OCI-LY1 (cell line): ENCODE results near the gene GPR149.

Experiments
- H2AFZ ChIP-seq: fragments of 200-600 bp; sonication (generic), shearing (Covaris generic); 2 replicates; pipeline ENCODE4 v1.6.0; 2014; ENCODE audit warnings: antibody characterized with exemption, mild to moderate bottlenecking, low read length
- H3F3A ChIP-seq: fragments of 200-600 bp; sonication (generic), shearing (Covaris generic); 2 replicates; pipeline ENCODE4 v1.6.0; 2014; ENCODE audit warnings: mild to moderate bottlenecking, antibody characterized with exemption, low read length, moderate library complexity; ENCODE audit not compliant: insufficient read depth
- H3K27ac ChIP-seq: fragments of 200-600 bp; sonication (generic); 2 replicates; pipeline ENCODE4 v1.5.1; 2014; ENCODE audit warnings: low read length, mixed run types, mild to moderate bottlenecking, low read depth; ENCODE audit not compliant: poor library complexity, severe bottlenecking
- H3K27me3 ChIP-seq: fragments of 200-600 bp; sonication (generic); 2 replicates; pipeline ENCODE4 v1.6.0; 2014; ENCODE audit warnings: antibody characterized with exemption, mild to moderate bottlenecking, low read length, moderate library complexity; ENCODE audit not compliant: insufficient read depth
- H3K36me3 ChIP-seq: fragments of 200-600 bp; sonication (generic); 2 replicates; pipeline ENCODE4 v1.6.1; 2014; ENCODE audit warnings: mild to moderate bottlenecking, antibody characterized with exemption, low read length, moderate library complexity, mixed read lengths; ENCODE audit not compliant: insufficient read depth
- H3K4me1 ChIP-seq: fragments of 200-600 bp; sonication (generic); 2 replicates; pipeline ENCODE4 v1.5.1; 2014; ENCODE audit warnings: mild to moderate bottlenecking, low read length, moderate library complexity; ENCODE audit not compliant: insufficient read depth, severe bottlenecking
- H3K4me2 ChIP-seq: fragments of 200-600 bp; sonication (generic), shearing (Covaris generic); 2 replicates; pipeline ENCODE4 v1.6.1; 2014; ENCODE audit warnings: low read length
- H3K4me3 ChIP-seq: fragments of 200-600 bp; sonication (generic); 2 replicates; pipeline ENCODE4 v1.5.1; 2014; ENCODE audit warnings: low read length, low read depth, mild to moderate bottlenecking, mixed read lengths; ENCODE audit not compliant: poor library complexity, severe bottlenecking
- H3K79me2 ChIP-seq: fragments of 200-600 bp; shearing (Covaris generic); 2 replicates; pipeline ENCODE4 v1.6.1; 2016; ENCODE audit warnings: mixed run types, low read length, mixed read lengths; ENCODE audit not compliant: insufficient read depth
- H3K9ac ChIP-seq: fragments of 200-600 bp; sonication (generic), shearing (Covaris generic); 2 replicates; pipeline ENCODE4 v1.6.1; 2014; ENCODE audit warnings: mild to moderate bottlenecking, low read length, mixed read lengths
- H3K9me2 ChIP-seq: fragments of 200-600 bp; sonication (generic), shearing (Covaris generic); 2 replicates; pipeline ENCODE4 v1.6.1; 2014; ENCODE audit warnings: low read depth, mild to moderate bottlenecking, low read length, mixed read lengths
- H3K9me3 ChIP-seq: fragments of 200-600 bp; shearing (Covaris generic); 2 replicates; pipeline ENCODE4 v1.6.1; 2014; ENCODE audit warnings: low read length, mixed read lengths
- H4K20me1 ChIP-seq: fragments of 200-600 bp; sonication (generic), shearing (Covaris generic); 2 replicates; pipeline ENCODE4 v1.6.0; 2016; ENCODE audit warnings: mild to moderate bottlenecking, low read length; ENCODE audit not compliant: insufficient read depth
- EZH2 ChIP-seq: fragments of 200-600 bp; sonication (generic), shearing (Covaris generic); IDR thresholded peaks from 2 replicates; pipeline ENCODE4 v1.8.0; 2017; ENCODE audit warnings: borderline replicate concordance, mixed run types, mild to moderate bottlenecking, antibody characterized with exemption, low read length, moderate library complexity, mixed read lengths
- TF ChIP-seq, protein P1 (sequence below): fragments of 200-600 bp; sonication (generic), shearing (Covaris generic); IDR thresholded peaks from 2 replicates; pipeline ENCODE4 v1.5.1; 2017; ENCODE audit warnings: mild to moderate bottlenecking, antibody characterized with exemption, low read length, moderate library complexity, mixed read lengths

GPR149 gene

DNA sequence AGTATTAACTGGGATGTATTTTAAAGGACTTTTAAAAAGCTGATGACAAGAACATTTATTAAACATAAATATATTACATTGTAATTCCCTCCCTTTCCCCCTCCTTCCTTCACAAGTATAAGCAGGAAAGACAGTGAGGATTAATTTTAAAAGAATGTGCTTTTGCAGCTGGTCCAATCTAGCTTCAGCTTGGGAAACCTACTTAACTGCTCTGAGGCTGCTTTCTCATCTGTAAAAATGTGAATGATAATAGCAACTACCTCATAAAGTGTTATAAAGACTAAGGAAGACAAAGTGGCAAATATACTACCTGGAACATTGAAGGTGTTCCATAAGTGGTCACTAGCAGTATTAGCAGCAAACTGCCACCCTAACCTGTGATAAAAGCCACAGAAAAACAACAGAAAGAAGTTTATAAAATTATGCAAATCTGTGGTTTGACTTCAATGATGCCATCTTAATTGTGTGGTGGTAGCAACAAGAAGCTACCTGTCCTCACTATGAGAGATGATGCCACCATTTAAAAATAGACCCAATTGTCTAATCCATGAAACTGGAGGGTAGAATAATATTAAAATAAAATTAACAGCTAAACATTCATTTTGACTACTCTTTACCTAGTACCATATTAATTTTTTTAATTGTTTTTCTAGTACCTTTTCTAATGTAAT, 125.7 kb downstream of the GPR149 start:
- Histone ChIP-seq H3K9me2 (no peaks in the 10 kb centered on the region), H3K36me3 (peaks cover 100% of the 10 kb centered on the region), H3K4me1 (no peaks in the 10 kb centered on the region), H3F3A (no peaks in the 10 kb centered on the region), H3K9ac (no peak overlapping the region), H3K27ac (no peak overlapping the region), H3K27me3 (no peaks in the 10 kb centered on the region), H3K79me2 (no peaks in the 10 kb centered on the region), H3K4me2 (no peak overlapping the region), H2AFZ (no peak overlapping the region), H3K4me3 (no peak overlapping the region), H3K9me3 (no peaks in the 10 kb centered on the region), H4K20me1 (0 out of 2 replicates have a peak, but pooled peaks cover 3% of the 10 kb centered on the region)
- no peak for TF ChIP-seq EZH2

DNA sequence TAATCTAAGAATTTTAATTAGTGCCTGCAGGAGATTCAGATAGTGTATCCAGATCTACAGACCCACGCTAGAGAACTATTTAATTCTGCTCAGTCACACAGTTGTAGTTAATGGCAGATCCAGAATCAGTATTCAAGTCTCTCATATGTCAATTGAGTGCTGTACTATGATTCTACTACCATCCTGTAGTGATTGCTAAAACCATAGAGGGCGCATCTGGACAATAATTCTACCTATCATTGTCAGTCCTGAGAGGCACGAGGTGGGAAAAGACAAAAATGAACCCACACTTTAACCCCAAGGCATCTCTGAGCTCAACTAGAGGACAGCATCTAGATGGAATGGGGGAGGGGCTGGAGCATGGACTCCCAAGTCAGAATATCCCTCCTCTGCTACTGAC, 128.4 kb downstream of the GPR149 start:
- H3K4me3 ChIP-seq = no peak overlapping the region
- no peaks in the 10 kb centered on the region for H3F3A ChIP-seq
- H2AFZ ChIP-seq = no peak overlapping the region
- H3K9me2 ChIP-seq = no peaks in the 10 kb centered on the region
- H3K9me3 ChIP-seq = no peaks in the 10 kb centered on the region
- 0 out of 2 replicates have a peak, but pooled peaks cover 3% of the 10 kb centered on the region for H4K20me1 ChIP-seq
- H3K27ac ChIP-seq = no peak overlapping the region
- H3K4me1 ChIP-seq = no peaks in the 10 kb centered on the region
- no peak overlapping the region for H3K9ac ChIP-seq
- no peaks in the 10 kb centered on the region for H3K27me3 ChIP-seq
- peaks cover 96% of the 10 kb centered on the region for H3K36me3 ChIP-seq
- H3K79me2 ChIP-seq = no peaks in the 10 kb centered on the region
- TF ChIP-seq, protein P1, sequence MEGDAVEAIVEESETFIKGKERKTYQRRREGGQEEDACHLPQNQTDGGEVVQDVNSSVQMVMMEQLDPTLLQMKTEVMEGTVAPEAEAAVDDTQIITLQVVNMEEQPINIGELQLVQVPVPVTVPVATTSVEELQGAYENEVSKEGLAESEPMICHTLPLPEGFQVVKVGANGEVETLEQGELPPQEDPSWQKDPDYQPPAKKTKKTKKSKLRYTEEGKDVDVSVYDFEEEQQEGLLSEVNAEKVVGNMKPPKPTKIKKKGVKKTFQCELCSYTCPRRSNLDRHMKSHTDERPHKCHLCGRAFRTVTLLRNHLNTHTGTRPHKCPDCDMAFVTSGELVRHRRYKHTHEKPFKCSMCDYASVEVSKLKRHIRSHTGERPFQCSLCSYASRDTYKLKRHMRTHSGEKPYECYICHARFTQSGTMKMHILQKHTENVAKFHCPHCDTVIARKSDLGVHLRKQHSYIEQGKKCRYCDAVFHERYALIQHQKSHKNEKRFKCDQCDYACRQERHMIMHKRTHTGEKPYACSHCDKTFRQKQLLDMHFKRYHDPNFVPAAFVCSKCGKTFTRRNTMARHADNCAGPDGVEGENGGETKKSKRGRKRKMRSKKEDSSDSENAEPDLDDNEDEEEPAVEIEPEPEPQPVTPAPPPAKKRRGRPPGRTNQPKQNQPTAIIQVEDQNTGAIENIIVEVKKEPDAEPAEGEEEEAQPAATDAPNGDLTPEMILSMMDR = peak; percentile 31
- no peak for TF ChIP-seq EZH2
- no peak overlapping the region for H3K4me2 ChIP-seq

DNA sequence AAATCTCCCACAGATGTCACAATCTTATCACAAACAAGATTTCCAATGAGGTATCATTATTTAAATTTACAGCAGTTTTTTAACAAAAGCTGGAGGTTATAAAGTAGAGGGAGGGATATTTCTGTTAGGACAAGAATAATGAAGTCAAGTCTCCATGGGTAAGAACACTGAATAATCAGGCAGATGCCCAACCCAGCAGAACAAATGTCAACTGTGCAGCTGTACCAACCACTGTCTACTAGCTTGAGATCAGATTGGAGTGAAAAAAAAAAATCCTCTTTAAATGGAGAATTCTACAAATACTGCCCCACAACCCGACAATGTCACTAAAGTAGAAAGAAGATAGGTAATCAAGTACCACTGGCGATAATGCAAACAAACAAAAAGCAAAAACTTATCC, 136.0 kb downstream of the GPR149 start:
- TF ChIP-seq EZH2 = no peak
- TF ChIP-seq, protein P1 = no peak

DNA sequence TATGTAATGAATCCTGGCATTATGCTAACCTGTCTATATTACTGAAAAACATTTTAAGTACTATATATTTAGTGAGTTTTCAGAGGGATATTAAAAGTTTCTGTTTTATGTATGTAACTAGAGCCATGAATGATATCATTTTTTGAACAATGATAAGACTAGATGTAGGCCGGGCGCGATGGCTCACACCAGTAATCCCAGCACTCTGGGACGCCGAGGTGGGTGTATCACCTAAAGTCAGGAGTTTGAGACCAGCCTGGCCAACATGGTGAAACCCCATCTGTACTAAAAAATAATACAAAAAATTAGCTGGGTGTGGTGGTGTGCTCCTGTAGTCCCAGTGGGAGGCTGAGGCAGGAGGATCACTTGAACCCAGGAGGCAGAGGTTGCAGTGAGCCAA, 139.8 kb downstream of the GPR149 start:
- H3K9me3 ChIP-seq = no peaks in the 10 kb centered on the region
- peaks cover 4% of the 10 kb centered on the region; the same call in 1 of the 2 replicates for H3F3A ChIP-seq
- no peak overlapping the region for H3K27ac ChIP-seq
- H3K27me3 ChIP-seq = no peaks in the 10 kb centered on the region
- H3K4me3 ChIP-seq = no peak overlapping the region
- TF ChIP-seq EZH2 = no peak
- TF ChIP-seq, protein P1 = no peak
- H3K9ac ChIP-seq = no peak overlapping the region
- H3K4me1 ChIP-seq = no peaks in the 10 kb centered on the region
- no peaks in the 10 kb centered on the region for H4K20me1 ChIP-seq
- H3K79me2 ChIP-seq = no peaks in the 10 kb centered on the region
- H2AFZ ChIP-seq = no peak overlapping the region
- no peak overlapping the region for H3K4me2 ChIP-seq
- H3K36me3 ChIP-seq = peaks cover 94% of the 10 kb centered on the region
- no peaks in the 10 kb centered on the region for H3K9me2 ChIP-seq

More for the DNA sequence above, 136.0 kb downstream of the GPR149 start:
- peaks cover 4% of the 10 kb centered on the region; the same call in 1 of the 2 replicates for H3F3A ChIP-seq
- H4K20me1 ChIP-seq = no peaks in the 10 kb centered on the region
- peaks cover 93% of the 10 kb centered on the region for H3K36me3 ChIP-seq
- no peak overlapping the region for H3K9ac ChIP-seq
- no peaks in the 10 kb centered on the region for H3K27me3 ChIP-seq
- H2AFZ ChIP-seq = no peak overlapping the region
- H3K4me2 ChIP-seq = no peak overlapping the region
- no peak overlapping the region for H3K27ac ChIP-seq
- no peaks in the 10 kb centered on the region for H3K4me1 ChIP-seq
- no peaks in the 10 kb centered on the region for H3K79me2 ChIP-seq
- no peaks in the 10 kb centered on the region for H3K9me3 ChIP-seq
- H3K9me2 ChIP-seq = no peaks in the 10 kb centered on the region
- no peak overlapping the region for H3K4me3 ChIP-seq
